Middle frontal gyrus (tissue), 1 donor: Measurements from ENCODE around the gene ROBO1.
"Not testable (repeated sequence)": the region's sequence is repeated elsewhere in the genome, so short reads cannot be mapped to it uniquely, and the experiment has no call there.

Experiments
- DNase-seq: peaks from one replicate; pipeline ENCODE4 v3.0.0-alpha.2; 2015; ENCODE audit warnings: low spot score; ENCODE audit errors: extremely low spot score

Gene ROBO1

DNA sequence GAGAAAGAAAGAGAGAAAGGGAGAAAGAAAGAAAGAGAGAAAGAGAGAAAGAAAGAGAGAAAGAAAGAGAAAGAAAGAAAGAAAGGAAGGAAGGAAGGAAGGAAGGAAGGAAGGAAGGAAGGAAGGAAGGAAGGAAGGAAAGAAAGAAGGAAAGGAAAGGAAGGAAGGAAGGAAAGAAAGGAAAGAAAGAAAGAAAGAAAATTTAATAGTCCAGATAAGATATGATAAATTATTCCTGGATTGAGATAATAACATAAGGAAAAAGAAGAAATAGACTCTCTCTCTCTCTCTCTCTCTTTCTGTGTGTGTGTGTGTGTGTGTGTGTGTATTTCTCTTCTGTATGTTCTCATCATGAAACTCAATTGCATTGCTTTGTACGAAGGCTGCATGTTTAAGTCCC, 883.2 kb downstream of the ROBO1 start:
- not testable (repeated sequence) for DNase-seq

DNA sequence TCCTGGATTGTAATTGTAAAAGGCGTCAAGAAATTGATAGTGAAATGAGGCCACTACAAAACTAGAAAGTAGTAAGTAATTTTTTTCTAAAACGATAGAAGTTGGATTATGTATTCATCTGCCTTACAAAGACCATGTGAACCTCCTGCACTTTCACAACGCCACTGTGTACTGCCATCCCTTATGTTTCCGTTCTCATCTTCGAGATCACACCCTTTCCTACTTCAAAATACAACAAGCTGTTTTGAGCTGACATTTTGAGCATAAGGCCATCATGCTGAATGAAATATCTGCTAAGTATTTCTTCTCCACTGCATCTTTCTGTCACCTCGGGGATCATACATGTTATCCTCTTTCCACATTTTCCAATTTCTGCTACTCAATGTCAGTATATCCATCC, 885.5 kb downstream of the ROBO1 start:
- no peak for DNase-seq

DNA sequence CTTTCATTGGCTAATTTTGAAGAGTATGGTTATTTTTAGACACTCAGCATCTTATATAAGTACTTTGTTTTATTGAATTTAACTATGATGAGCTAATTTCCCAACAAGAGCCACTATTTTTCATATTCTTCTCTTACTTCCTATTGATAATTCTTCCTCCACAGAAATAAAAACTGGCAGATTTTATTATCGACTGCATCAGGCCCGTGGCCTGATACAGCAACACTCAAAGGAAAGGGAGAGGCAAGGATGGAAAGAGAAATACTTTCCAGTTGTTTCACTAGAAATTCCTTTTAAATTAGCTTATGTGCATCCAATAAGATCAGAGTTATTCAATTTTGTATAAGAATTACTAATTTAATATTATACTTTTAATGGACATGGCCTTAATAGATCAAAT, 886.3 kb downstream of the ROBO1 start:
- no peak for DNase-seq

DNA sequence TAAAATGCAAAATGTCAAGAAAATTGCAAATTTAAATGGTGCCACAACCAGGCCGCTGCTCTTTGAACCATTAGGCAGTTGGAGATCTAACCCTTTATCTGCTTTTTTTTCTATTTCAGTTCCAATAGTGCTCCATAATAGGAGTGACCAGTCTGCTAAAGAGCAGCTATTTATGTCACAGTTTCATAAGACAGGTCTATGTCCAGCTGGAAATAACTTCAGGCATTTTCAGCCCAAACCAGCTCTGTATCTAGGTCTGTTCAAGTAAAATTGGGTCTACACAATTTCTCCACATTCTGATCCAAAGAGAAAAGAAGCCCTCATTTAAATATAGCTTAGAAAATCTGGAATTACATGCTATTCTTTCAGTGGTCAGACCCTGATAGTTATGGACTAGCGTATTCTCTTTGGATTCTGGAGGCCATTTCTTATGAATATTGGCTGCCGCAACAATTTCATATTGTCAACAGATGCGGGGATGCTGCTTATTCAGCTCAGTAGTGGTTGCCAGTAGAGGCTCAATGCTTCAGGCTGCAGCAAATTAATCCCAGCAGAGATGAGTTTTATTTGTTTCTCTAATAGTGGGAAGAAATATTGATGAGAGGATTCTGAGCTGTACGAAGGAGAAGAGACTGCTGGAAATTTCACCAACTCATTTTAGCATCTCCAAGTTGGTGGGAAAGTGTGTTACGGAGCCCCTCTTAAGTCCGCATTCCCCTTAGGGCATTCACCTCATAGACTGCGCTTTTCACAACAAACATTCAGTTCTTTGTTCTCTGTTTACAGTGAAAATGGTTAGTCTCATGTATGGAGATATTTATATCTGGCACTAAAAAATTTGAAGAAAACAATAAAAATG, 887.0 kb downstream of the ROBO1 start:
- no peak for DNase-seq

DNA sequence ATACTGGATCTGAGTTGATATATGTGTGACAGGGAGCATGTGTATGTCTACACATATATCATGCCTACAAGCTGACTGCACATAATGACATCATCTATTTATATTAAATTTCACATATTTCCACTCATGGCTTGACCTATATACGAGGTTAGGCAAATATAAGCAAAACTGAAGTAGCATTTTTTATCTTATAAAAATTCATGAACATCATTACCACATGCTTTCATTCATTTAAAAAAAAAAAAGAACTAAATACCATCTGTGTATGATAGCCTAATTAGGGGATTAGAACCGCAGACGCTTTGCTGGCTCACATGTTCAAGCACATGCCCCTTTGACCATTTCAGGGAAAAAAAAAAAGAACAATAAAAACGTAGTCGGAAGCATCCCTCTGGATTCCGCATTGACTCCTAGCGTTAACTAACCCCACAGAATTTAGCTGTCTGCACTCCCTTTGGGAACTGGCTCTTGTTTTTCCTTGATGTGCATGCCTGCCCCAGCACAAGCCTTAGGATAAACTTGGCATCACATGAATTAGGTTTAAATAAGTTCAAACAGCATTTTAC, 888.4 kb downstream of the ROBO1 start:
- DNase-seq: no peak

DNA sequence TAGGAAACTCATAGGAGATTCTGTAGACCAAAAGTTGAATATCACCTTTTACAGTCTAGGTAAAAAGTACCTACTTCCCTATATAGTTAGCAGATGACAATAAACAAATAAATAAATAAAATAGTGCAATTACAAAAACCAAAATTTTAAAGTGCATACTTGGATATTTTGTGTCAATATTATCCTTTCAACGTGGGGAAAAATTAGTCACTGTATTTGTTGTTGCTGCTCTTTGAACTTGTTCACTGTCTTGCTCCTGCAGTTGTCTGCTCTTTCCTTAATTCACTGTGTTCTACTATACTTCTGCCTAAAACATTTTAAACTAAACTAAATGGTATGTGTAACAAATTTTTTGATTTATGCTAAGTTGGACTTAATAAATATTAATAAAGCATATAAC, 889.0 kb downstream of the ROBO1 start:
- no peak for DNase-seq

DNA sequence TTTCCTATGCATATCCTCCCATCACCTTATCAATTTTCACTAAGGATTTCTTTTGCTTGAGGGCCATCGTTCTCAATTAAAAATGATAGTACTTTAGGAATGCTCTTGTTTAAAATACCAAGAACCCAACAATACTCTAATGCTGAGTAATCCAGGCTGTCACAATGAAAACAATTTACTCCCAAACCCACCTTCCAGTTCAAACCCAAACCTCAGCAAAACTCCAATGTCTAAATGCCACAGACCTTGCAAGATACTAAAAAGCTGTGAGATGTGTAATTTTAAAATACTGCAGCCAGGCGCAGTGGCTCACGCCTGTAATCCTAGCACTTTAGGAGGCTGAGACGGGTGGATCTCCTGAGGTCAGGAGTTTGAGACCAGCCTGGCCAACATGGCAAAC, 889.8 kb downstream of the ROBO1 start:
- DNase-seq: no peak

DNA sequence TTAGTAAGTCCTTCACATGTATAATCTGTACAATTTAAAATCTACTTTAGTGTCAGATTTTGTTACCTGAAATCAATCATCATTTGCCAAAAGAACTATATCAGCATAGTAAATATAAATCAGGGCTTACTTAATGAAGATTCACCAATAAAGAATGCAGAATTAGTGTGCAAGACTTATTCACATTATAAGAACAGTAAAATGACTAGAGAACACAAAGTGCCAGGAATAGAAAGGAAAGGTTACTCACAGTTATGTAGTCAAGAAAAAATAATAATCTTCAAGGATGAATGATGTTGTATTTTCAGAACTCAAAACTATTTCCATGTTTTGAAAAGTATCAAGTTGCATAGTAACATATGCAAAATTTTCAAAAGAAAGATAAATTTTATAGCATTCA, 891.9 kb downstream of the ROBO1 start:
- no peak for DNase-seq

DNA sequence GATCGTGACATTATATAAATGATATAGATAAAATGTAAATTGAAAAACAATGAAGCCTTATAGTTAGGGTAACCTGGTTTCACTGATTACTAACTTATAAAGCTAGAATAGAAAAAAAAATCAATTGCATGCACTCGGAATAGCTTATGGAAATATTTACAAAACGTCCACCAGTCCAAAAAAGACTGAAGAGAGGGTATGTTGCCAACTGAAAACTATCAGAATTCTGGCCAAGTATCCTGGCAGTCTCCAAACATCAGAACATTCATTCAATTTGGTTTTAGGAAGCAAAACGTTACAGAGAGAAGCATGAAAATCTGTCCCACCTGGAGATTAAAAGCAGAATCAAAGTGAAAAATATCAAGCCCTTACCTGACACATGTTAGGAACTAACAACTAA, 892.4 kb downstream of the ROBO1 start:
- DNase-seq: no peak

DNA sequence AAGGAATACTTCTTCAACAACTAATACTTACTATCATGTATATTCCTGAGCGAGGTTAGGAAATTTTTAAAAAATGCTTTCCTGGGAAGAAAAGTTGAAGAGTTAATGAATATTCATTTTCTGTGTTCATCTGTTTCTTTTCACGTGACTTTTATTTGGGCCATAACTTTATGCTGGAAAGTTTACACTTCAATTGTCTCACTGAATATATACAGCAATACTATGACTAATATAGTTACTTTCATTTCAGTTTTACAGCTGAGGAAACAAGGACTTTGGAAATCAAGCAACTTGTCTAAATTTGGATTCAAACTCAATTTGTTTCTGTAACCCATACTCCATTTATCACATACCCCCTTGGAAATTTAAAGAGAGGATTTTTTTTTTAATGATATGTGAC, 894.2 kb downstream of the ROBO1 start:
- no peak for DNase-seq

DNA sequence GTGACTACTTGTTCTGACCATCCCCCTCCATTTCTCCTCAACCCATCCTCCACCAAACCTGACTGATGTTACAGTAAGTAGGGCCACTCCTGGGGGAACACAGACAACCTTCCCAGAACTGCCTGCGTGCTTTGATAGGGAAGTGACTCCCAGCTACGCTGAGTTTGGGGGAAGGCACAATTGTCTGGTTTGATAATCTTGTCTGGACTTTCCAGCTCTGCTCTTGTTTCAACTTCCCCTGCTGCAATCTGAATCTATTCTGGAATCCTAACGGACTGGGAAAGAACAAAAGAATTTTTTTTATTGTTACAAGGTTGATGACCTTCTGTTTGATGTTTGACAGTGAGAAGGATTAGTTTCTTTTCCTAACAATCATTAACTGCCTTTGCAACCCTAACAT, 895.6 kb downstream of the ROBO1 start:
- DNase-seq: no peak

DNA sequence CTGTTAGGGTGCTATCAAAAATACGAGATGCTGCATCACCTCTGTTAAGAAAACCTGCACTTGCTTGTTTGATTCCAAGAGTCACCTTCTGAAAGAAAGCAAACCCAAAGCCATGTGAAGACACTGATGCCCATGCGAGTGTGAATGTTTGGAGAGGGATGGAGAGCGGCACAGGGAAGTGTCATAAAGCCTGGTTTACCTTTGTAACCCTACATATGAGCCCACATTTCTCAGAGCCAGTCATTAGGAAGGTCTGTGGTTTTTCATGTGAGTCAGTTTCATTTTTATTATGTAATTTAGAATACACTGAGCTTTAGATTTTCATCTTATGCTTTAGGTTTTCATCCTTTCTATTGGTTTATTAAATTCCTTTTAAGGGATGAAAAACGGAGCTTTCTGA, 896.8 kb downstream of the ROBO1 start:
- no peak for DNase-seq

DNA sequence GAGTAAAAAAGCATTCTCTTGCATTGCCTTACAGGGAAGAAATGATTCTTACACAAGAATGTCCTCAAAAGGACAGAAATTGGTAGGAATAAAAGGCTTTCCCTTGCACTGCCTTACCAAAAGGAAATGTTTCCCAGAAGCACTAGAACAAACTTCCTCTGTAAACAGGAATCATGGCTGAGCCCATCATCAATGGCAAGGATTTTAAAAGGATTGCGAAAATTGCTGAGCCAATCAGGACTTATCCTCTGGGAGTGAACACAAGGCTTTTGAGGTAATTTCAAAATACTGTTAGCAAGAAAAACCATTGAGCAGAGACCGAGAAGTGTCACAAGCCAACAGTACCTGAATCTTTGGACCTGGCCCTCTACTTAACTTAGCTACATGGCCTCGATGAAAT, 897.3 kb downstream of the ROBO1 start:
- DNase-seq: no peak

DNA sequence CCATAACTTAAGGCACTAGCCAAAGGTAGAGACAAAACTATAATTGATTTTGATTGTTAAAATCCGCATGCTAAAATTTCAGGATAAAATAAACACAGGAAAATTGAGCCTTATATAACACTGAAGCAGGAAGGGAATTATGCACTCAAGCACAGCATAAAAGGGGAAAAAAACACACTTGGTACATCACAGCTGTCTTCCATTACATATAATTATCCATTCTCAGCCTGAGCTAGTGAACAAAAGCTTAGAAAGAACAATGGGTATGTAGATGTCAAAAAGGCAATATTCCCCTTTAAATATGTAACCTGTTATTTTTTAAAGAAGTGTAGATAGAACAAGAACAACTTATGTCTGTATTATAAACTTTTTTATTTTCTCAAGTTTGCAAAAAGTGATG, 899.2 kb downstream of the ROBO1 start:
- no peak for DNase-seq

DNA sequence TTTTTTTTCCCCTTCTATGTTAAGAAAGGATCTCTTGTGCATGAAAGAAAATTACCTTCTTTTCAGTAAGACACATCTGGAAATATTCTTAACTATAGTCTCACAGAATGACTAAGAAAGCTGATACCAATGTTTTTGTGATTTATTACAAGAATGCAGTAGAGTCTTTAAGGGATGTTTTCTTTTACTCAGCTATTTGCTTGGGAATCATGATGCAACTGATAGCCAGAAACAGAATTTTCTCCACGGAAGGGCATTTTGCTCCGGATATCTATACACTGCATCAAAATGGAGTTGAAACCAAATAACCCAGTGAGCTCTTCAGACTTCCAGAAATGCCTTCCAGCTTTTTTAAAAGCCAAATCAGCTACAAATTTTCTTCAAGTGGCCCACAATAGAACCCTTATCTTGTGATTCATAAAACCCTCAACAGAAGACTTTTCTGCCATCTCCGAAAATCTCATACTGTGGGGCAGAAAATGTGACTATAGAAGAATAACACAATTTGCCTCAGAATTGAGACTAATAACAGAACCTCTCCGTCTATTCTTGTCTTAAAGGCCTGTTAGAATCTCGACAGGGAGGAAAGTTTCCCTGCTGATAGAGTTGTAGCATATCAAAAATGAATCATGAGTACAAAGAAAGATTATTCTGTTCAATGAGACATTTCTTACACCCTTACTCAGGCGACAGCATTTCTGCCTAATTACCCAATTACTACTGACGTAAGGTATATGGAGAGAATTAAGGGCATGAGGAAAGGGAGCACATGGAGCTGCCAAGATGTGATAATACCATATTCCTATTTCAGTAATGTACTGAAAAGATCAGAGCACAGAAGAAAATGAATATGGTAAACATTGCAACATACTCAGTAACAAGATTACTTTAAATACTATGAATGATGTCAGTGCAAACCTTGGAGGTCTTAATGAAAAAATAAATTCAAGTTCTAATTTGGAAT, 900.1 kb downstream of the ROBO1 start:
- no peak for DNase-seq

DNA sequence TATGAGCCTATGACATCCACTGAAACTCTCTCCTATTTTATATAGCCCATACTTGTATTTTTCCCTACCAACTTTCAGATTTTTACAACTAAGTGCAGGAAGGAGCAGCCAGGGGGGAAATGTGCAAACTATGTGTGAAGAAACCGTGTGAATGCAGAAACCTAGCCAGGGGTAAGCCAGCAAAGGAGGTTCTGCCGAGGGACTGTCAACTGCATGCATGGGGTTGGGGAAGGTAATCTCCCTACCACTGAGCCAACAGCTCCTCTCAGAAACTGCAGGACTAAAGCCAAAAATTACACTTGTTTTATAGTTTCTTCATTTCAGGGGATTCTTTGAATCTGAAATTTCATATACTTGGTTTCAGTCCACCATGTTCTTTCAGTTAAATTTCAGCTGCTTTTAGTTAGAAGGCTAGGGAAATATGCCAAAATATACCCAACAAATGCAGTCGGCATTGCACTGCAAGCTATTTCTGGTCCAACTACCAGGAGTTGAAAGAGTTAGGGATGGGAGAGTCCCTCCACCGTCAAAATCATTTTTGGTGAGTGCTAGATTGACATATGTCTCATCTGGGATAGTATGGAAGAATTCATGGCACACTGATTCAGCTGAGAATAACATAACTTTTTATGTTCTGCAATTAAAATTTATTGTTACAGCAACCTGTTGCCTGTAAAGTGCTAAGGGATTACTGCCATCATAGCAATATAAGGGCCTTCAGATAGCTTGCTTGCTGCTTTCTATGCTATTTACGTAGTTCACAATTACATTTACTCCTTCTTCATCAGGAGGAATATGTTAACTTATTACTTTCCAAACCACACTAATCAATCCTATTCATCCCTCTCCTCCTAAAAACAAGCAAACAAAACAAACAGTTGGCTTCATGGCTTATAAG, 904.2 kb downstream of the ROBO1 start:
- no peak for DNase-seq

DNA sequence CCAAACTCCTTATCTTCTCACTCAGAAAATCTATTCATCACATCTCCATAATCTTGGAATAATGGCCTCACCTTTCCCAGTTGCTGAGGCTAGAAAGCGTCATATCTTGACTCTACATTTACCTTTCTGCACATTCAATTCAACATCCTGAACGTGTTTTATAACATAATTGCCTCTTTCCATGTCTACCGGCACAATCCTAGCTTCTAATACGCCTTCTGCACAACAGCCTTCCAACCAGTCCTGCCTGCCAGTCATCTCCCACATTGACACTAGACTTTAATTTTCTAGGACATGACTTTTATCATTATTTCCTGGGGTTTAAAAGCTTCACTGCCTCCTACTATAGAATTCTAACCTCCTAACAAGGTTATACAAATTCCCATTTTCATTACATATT, 906.6 kb downstream of the ROBO1 start:
- DNase-seq: no peak

DNA sequence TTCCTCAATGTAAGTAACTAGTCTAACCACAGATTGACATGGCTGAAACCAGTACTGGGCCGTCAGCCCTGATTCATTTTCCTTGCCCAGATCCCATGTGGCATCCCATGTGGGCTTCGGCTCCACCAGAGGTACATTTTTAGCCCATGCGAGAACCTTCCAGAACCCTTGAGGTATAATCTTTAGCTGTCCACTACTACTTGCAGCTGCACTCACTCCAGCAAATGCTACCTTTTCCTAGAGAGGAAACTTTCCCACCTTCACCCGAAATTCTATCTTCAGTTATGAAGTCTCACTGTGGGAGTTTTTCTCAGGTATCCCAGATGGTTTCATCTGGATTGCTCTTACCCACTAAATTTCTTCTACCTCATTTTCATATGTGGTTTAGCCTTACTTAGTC, 907.2 kb downstream of the ROBO1 start:
- DNase-seq: no peak

DNA sequence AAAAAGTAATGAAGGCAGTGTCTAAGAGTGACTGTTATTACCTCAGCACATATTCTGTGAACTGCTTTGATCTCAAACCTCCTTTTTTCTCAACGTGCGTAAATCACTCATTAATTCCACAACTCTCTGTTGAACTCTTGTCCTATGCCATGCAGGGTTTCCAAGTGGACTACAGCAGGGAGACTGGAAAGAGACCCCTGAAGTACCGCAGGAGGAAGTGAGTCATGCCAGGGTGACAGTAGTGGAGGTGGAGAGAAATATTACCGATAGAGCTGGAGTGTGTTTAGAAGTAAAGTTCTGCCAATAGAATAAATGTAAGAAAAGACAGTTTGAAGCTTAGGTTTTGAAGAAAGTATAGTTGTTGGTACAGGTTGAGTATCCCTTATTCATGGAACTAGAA, 908.9 kb downstream of the ROBO1 start:
- DNase-seq: no peak

DNA sequence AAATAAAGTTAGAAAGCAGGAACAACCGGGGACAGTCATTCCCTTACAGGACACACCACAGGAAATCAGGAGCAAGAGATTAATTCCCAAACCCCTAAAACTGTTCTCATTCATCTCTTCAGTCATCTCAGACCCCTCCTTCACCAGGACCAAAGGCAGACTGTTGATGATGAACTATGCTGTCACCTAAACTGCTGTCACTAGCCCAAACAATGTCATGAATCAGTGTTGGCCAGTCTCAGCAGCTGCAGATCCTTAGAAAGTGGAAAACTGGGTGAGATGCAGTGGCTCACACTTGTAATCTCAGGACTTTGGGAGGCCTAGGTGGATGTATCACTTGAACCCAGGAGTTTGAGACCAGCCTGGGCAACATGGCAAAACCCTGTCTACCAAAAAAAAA, 909.6 kb downstream of the ROBO1 start:
- DNase-seq: no peak

DNA sequence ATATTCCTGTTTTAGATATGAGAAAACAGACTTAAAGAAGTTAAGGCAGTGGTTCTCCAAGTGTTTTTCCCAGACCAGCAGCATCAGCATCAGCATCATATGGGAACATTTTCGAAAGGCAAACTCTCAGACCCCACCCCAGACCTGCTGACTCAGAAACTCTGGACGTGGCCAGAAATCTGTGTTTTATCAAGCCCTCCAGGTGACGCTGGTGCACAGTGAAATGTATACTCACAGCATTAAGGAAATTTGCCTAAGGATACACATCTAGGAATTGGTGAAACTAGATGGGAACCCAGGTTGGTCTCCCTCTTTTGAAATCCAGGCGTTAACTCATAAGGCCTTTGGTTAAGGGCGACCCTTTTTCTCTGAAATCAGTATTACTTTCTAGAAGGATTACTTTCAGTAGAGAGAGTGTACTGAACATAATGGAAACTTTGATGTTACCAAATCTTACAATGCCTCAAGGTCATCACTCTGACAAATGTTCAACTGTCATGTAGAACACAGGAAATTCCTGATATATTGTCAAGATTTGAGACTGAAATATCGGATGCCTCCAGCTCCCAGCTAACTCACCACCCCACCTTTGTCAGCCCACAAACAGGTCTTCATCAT, 910.2 kb downstream of the ROBO1 start:
- DNase-seq: no peak
